GM23248 (cell line): ENCODE data around the gene ACADSB. TPM values are rescaled to one million over a fixed set of nuclear protein-coding genes. Genes with fewer than 3 reads are reported as not detected.

Experiments used
- DNase-seq: peaks from one replicate; pipeline ENCODE4 v3.0.0-alpha.2; 2015
- H2AFZ ChIP-seq: fragments of 200-600 bp; sonication (generic); 2 replicates; pipeline ENCODE4 v1.6.1; 2016; ENCODE audit warnings: antibody characterized with exemption
- H3F3A ChIP-seq: fragments of 200-600 bp; sonication (generic); 2 replicates; pipeline ENCODE4 v1.6.1; 2016; ENCODE audit warnings: mild to moderate bottlenecking, antibody characterized with exemption, mixed run types; ENCODE audit not compliant: insufficient read depth
- H3K27ac ChIP-seq: fragments of 200-600 bp; sonication (generic); 2 replicates; pipeline ENCODE4 v1.5.1; 2016; ENCODE audit warnings: mild to moderate bottlenecking
- H3K27me3 ChIP-seq: fragments of 200-600 bp; sonication (generic); replicated peaks from 2 replicates; pipeline ENCODE4 v1.6.1; 2016; ENCODE audit warnings: mild to moderate bottlenecking; ENCODE audit not compliant: insufficient read depth
- H3K36me3 ChIP-seq: fragments of 200-600 bp; sonication (generic); 2 replicates; pipeline ENCODE4 v1.6.1; 2016; ENCODE audit warnings: low read depth, mild to moderate bottlenecking
- H3K4me1 ChIP-seq: fragments of 200-600 bp; sonication (generic); 2 replicates; pipeline ENCODE4 v1.6.1; 2016; ENCODE audit warnings: mild to moderate bottlenecking; ENCODE audit not compliant: insufficient read depth
- H3K4me2 ChIP-seq: fragments of 200-600 bp; sonication (generic); one replicate; pipeline ENCODE4 v1.6.1; 2016; ENCODE audit warnings: mild to moderate bottlenecking; ENCODE audit not compliant: unreplicated experiment
- H3K4me3 ChIP-seq: fragments of 200-600 bp; sonication (generic); 2 replicates; pipeline ENCODE4 v1.5.1; 2016; ENCODE audit warnings: mild to moderate bottlenecking
- H3K79me2 ChIP-seq: fragments of 200-600 bp; sonication (generic); 2 replicates; pipeline ENCODE4 v1.6.1; 2016; ENCODE audit warnings: mild to moderate bottlenecking; ENCODE audit not compliant: insufficient read depth
- H3K9ac ChIP-seq: fragments of 200-600 bp; sonication (generic); 2 replicates; pipeline ENCODE4 v1.6.1; 2016; ENCODE audit warnings: mild to moderate bottlenecking
- H3K9me2 ChIP-seq: fragments of 200-600 bp; sonication (generic); 2 replicates; pipeline ENCODE4 v1.6.1; 2016; ENCODE audit warnings: mixed run types, mild to moderate bottlenecking, moderate library complexity; ENCODE audit not compliant: insufficient read depth
- H3K9me3 ChIP-seq: fragments of 200-600 bp; sonication (generic); one replicate; pipeline ENCODE4 v1.6.1; 2017; ENCODE audit warnings: low read depth
- H4K20me1 ChIP-seq: fragments of 200-600 bp; sonication (generic); 2 replicates; pipeline ENCODE4 v1.6.0; 2016; ENCODE audit not compliant: insufficient read depth
- EZH2 ChIP-seq: fragments of 200-600 bp; sonication (generic); IDR thresholded peaks from 2 replicates; pipeline ENCODE4 v1.6.1; 2018; ENCODE audit warnings: antibody characterized with exemption, mild to moderate bottlenecking; ENCODE audit not compliant: insufficient read depth, poor library complexity, severe bottlenecking
- EZH2phosphoT487 ChIP-seq: fragments of 200-600 bp; sonication (generic); IDR thresholded peaks from 2 replicates; pipeline ENCODE4 v1.6.1; 2018; ENCODE audit warnings: antibody characterized with exemption, moderate library complexity, mild to moderate bottlenecking, low read depth; ENCODE audit not compliant: insufficient read depth
- WGBS, 2 experiments: methylation state at CpG; one replicate each; pipeline ENCODE4 v1.1.6; 2015 to 2017; ENCODE audit warnings: low lambda C conversion rate in 2 of 2, low coverage in 1 of 2; ENCODE audit errors: missing lambda C conversion rate in 2 of 2; 5-methylcytosine and 5-hydroxymethylcytosine counted together
- in situ Hi-C: fragments of 300-500 bp; cut with MboI; formaldehyde crosslinking; loops from 2 replicates; pipeline ENCODE4 v1.15.0; 2020
- polyA plus RNA-seq: library from polyadenylated mRNA; unstranded; fragments of >200 nt; fragmentation: Nextera tagmentation; extraction: Ambion mirVana; gene quantifications from 2 replicates; pipeline ENCODE4 v1.2.1, GENCODE V29; 2016
- total RNA-seq: library from RNA; depleted of rRNA; stranded (reverse); fragments of >200 nt; shearing (Covaris generic); gene quantifications from 2 replicates; pipeline ENCODE4 v1.2.3, GENCODE V29; 2014

The ACADSB gene
- total and polyA plus RNA-seq, 2 experiments from 2014 or later = 3.7 to 10.5 TPM

DNA sequence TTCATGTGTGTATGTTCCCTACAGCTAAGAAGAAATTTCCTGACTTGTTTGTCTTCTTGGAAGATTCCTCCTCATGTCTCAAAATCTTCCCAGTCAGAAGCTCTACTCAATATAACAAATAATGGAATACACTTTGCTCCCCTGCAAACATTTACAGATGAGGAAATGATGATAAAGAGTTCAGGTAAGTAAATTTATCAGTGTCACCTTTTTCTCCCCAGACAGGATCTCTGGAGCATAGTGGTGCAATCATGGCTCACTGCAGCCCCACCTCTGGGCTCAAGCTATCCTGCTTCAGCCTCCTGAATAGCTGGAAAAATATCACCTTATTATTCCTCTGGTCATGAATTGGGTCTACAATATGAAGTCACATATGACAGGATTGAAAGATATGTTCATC, 25.5 kb downstream of the ACADSB start:
- in situ Hi-C loops = loop anchor here (25.0 kb wide), 1 partner anchor 928 kb away; no protein-coding TSS in a partner anchor
- Histone ChIP-seq H3K4me3 (no peak overlapping the region), H3K27ac (no peak overlapping the region)

DNA sequence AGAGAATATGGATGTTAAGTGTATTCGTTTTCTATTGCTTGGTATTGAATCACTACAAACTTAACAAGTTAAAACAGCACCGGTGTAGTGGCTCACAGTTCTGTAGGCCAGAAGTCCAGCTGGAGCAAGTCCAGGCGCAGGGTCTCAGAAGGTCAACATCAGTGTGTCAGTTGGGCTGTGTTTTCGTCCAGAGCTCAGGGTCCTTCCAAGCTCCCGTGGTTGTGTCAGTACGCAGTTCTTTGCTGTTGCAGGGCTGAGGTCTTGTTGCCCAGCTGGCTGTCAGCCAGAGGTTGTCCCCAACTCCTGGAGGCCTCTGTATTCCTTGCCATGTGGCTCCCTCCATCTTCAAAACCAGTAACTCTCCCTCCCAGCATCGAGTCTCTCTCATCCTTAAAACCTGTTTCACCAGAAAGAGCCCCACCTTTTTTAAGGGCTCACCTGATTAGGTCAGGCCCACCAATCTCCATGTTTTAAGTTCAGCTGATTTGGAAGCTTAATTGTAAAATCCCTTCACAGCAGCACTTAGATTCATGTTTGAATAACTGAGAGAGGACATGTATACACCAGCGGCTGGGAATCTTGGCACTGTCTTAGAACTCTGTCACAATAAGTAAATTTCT, 26.8 kb downstream of the ACADSB start:
- no peak for DNase-seq
- Histone ChIP-seq H4K20me1 (no peaks in the 10 kb centered on the region), H3K4me1 (no peaks in the 10 kb centered on the region), H3K27me3 (no peaks in the 10 kb centered on the region), H3K79me2 (no peaks in the 10 kb centered on the region), H3K9ac (no peak overlapping the region), H3K9me3 (no peaks in the 10 kb centered on the region), H3K4me2 (no peak overlapping the region), H3K36me3 (no peaks in the 10 kb centered on the region), H2AFZ (no peak overlapping the region), H3K4me3 (no peak overlapping the region), H3K9me2 (no peaks in the 10 kb centered on the region), H3F3A (no peaks in the 10 kb centered on the region), H3K27ac (no peak overlapping the region)
- WGBS, 2 experiments = 66 to 73% methylated on average over 8 of the region's 8 CpGs
- in situ Hi-C loops = loop anchor here (25.0 kb wide), 1 partner anchor 927 kb away; no protein-coding TSS in a partner anchor
- TF ChIP-seq EZH2 (no peak), EZH2phosphoT487 (no peak)

More for the DNA sequence above, 25.5 kb downstream of the ACADSB start:
- Histone ChIP-seq H3K4me1 (no peaks in the 10 kb centered on the region), H3K4me2 (no peak overlapping the region), H3K27me3 (no peaks in the 10 kb centered on the region), H3K9ac (no peak overlapping the region), H3F3A (no peaks in the 10 kb centered on the region), H4K20me1 (no peaks in the 10 kb centered on the region), H3K36me3 (no peaks in the 10 kb centered on the region), H3K79me2 (no peaks in the 10 kb centered on the region), H3K9me3 (no peaks in the 10 kb centered on the region), H3K9me2 (no peaks in the 10 kb centered on the region), H2AFZ (no peak overlapping the region)
- no peak for DNase-seq
- no peak for TF ChIP-seq EZH2phosphoT487
- TF ChIP-seq EZH2 = no peak

DNA sequence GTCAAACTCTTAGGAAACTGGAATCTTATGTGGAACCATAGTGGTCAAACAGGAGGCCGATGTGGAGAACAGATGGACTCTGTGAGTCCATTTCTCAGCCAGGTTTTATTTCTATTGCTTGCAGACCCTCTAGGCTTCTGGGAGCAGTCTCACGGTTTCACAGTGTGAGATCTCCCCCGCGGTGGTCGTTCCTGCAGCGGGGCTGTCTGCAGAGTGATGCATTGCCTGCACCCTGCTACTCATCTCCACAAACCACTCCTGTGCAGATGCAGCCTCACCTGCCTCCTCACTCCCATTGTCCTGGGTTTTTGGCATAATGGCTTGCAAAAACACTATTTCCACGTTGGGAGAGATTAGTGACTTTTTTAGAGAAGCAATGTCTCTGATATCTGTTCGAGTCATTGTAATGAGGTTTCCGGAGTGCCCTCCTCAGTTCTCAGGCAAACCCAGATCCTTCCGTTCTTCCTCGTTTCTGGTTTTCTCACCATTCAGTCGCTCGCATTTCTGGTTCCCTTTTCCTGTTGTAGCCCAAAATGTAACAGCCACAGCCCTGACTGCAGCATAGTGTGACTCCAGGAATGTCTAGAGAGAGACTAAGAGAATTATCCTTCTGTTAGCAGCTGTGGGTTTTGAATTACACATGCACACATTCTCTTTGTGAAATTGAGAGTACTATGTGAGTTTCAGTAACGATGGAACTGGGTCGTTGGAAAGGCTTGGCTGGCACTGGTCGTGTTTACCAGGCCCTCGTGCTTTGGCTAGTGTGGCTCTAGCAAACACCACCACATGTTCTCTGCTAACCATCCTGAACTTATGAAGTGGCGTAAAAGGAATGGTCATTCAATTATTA, 30.2 kb downstream of the ACADSB start:
- TF ChIP-seq EZH2phosphoT487 (no peak), EZH2 (no peak)
- Histone ChIP-seq H2AFZ (no peak overlapping the region), H3K4me1 (no peaks in the 10 kb centered on the region), H3F3A (no peaks in the 10 kb centered on the region), H3K27ac (no peak overlapping the region), H3K9me2 (no peaks in the 10 kb centered on the region), H3K27me3 (no peaks in the 10 kb centered on the region), H3K9me3 (no peaks in the 10 kb centered on the region), H3K36me3 (no peaks in the 10 kb centered on the region), H3K79me2 (no peaks in the 10 kb centered on the region), H3K9ac (no peak overlapping the region), H3K4me3 (no peak overlapping the region), H4K20me1 (no peaks in the 10 kb centered on the region), H3K4me2 (no peak overlapping the region)
- in situ Hi-C loops = loop anchor here (25.0 kb wide), 1 partner anchor 923 kb away; no protein-coding TSS in a partner anchor
- no peak for DNase-seq
- 66 to 73% methylated on average over 18 of the region's 18 CpGs for WGBS, 2 experiments

DNA sequence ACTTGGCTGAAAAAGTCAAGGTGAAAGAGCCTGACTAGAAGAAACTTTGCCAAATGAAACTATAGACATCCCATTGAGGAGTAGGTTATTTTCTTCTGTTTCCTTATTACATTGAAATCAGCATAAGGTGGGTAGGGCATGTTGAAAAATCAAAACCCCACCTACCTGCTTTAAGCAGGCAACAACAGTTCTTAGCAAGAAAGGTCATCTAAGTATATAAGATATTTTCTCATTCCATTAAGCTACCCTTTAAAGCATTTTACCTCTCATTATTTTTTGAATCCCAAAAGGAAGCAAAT, 30.8 kb downstream of the ACADSB start:
- Histone ChIP-seq H3F3A (no peaks in the 10 kb centered on the region), H3K9ac (no peak overlapping the region), H4K20me1 (no peaks in the 10 kb centered on the region), H3K4me1 (no peaks in the 10 kb centered on the region), H3K4me2 (no peak overlapping the region), H3K4me3 (no peak overlapping the region), H2AFZ (no peak overlapping the region), H3K36me3 (no peaks in the 10 kb centered on the region), H3K27ac (no peak overlapping the region), H3K27me3 (no peaks in the 10 kb centered on the region), H3K9me3 (no peaks in the 10 kb centered on the region), H3K9me2 (no peaks in the 10 kb centered on the region), H3K79me2 (no peaks in the 10 kb centered on the region)
- in situ Hi-C loops = loop anchor here (25.0 kb wide), 1 partner anchor 923 kb away; no protein-coding TSS in a partner anchor
- no peak for DNase-seq
- TF ChIP-seq EZH2phosphoT487 = no peak
- no peak for TF ChIP-seq EZH2
